HUDEP-2 (cell line): ENCODE results near the gene HMG20B.

Experiments
- DNase-seq, 76 experiments: peaks; one replicate each; lab custom pipeline; 2025; ENCODE audit not compliant: unreplicated experiment in 76 of 76; lab: John Stamatoyannopoulos, UW

The HMG20B gene

DNA sequence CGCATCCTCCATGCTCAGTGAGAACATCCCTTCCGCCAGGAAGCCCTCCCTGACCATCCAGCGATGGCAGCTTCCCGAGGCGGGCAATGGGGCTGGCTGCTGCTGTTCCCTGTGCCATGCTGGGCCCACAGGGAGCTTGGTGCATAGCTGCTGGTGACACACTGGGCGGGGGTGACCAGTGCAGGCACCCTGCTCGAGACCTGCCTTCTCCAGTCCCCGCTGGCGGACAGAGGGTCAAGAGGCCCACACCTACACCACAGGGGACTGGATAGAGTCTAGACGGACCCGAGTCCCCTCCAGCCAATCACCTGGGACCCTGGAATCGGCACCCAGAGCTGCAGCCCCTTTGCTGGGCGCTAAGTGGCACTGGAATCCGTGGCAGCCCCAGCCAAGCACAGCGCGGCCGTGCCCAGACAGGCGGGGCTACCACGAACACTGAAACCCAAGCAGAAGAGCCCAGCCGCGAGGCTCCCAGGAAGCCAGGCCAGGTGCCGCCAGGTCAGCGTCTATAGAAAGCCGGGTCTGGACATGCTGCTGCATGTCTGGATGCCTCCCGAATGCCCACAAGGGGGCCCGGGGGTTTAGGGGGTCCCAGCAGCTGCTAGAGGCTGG lies 42.9 kb downstream of the HMG20B start:
- no peak for DNase-seq

GRCh38 chr19:3617463-3617862 lies 44.7 kb downstream of the HMG20B start:
- DNase-seq, result no peak

- DNase-seq, result peak in 43 of 76 experiments; percentile 4 to 59 (median 34)
Observed at GRCh38 chr19:3618144-3618810, 45.5 kb downstream of the HMG20B start.

DNA sequence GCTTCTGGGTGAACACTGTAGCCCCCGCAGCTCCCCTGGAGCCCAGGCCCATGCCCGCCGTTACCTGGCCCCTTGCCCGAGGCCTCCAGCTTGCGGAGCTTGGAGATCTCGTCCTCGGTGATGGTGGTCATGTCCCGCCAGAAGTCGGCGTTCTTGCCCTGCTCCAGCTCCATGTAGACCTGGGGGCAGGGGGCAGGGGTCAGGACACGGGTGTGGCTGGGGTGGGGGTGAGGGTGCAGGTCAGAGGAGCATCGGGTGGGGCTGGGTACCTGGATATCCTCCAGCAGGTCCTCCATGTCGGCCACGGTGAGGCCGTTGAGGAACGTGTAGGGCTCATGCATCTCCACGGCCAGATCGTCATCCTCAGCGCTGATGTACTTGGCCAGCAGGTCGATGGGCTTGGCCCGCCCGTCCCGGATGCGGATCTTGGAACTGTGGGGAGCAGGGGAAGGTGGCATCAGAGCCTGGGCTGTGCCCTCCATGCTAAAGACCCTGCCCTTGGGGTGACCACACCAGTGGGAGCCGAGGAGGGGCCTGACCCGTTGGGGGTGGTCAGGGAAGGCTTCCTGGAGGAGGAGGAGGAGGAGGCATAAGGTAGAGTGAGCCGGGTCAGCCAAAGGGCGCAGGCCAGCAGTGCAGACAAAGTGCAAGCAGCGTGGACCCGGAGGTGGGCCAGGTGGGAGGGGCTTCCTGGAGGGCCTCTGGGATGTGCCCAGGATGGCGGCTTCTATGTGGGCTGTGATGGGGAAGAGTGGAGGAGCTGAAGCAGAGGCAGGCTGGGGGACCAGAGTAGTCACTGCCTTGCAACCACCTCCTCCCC lies 46.3 kb downstream of the HMG20B start:
- no peak for DNase-seq

GRCh38 chr19:3619631-3620012 lies 46.9 kb downstream of the HMG20B start:
- no peak for DNase-seq

GRCh38 chr19:3620145-3620816 lies 47.5 kb downstream of the HMG20B start:
- DNase-seq, result peak in 2 of 76 experiments; percentile 9 to 16

- DNase-seq, result no peak
Observed at GRCh38 chr19:3620817-3621547, 48.2 kb downstream of the HMG20B start.

GRCh38 chr19:3621689-3622088 lies 48.9 kb downstream of the HMG20B start:
- no peak for DNase-seq

GRCh38 chr19:3622224-3622623 lies 49.5 kb downstream of the HMG20B start:
- no peak for DNase-seq

DNA sequence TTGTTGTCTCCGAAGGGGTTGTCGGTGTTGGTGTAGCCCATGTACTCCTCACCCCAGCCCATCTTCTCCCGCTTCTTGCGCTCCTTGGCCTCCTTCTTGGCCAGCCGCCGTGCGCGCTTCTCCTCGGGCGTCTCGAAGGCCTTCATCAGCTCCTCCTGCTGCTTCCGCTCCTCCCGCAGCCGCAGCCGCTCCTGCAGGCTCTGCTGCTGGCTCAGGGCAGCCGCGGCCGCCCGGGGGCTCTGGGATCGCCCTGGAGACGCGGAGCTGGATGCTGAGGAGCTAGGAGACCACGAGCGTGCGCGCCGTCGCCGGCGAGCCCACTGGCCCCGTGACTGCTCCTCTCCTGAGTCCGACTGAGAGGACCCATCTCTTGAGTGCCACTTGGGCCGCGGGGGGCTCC lies 51.0 kb downstream of the HMG20B start:
- no peak for DNase-seq

GRCh38 chr19:3625996-3626472 lies 53.3 kb downstream of the HMG20B start:
- DNase-seq, result peak in 25 of 76 experiments; percentile 15 to 79 (median 37)

DNA sequence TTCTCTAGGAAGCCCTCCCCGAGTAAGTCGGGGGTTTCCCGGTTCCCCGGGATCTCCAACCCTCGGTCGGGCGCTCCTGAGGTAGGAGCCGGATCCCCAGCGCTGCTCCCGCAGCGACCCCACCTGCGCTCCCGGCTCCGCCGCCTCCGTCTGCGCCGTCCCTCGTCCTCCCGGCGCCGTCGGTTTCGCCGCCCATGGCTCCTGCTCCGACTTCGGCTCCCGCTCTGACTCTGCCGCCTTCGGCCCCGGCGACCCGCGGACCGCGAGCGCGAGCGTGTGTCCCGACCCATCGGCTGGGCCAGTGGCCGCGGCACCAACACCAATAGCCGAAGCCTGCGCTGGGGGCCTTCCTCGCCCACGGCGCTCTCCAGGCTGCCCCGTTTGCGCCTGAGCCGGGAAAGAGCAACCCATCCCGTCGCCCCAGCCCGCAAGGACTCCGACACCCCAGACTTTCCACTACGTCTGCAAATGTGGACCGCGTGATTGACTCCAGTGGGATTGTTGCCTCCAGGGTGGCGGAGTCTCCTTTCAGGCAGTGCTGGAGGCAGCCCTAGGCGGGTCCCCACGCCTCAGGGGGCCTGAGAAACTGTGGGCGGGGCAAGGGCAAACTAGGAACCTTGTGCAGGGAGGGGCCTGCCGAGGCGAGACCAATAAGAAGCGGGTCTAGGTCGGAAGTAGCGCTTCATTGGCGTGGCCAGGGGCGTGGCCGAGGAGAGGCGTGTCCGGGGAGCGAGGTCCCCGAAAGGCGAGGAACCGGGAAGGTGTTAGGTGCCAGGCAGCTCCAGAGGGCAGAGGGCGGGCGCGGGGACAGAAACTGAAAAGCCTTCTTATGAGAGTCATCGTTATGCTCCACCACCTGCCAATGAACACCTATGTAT lies 54.0 kb downstream of the HMG20B start, which contains the start of gene CACTIN:
TSS of gene CACTIN (minus strand) at position 318 of the 878 bp plus-strand sequence. CDS start at position 290, 28 bp downstream.
- DNase-seq, result peak; percentile 80 to 100 (median 99)

DNA sequence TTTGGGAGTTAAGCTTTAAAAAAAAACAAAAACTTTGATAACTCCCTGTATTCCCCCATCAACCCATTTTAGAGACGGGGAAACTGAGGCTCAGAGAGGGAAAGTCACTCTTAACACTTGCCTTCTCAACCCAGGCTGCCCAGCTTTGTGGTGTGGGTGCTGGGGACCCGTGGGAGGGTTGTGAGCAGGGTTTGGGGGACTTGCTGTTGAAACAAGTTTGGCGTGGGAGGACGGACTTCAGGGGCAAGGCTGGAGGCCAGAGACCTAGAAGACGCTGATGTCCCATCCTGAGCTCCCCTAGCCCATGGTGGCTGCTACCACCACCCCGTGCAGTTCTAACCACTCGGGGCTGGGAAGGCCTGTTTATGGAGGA lies 54.6 kb downstream of the HMG20B start:
- DNase-seq, result no peak
